Panc1 (cell line): ENCODE results near the gene TXNDC16.

Experiments
- CTCF ChIP-seq: fragments of 450-650 bp; IDR thresholded peaks from 2 replicates; pipeline ENCODE4 v1.5.1; 2017; ENCODE audit warnings: mild to moderate bottlenecking
- POLR2AphosphoS5 ChIP-seq: IDR thresholded peaks from 2 replicates; pipeline ENCODE4 v1.6.1; 2012; ENCODE audit warnings: mild to moderate bottlenecking, low read depth, low read length, moderate library complexity
- REST ChIP-seq, 2 experiments: IDR thresholded peaks; 2 replicates each; pipeline ENCODE4 v1.6.1; 2011 to 2012; ENCODE audit warnings: low read depth in 2 of 2, control low read depth in 1 of 2, low read length in 1 of 2, mild to moderate bottlenecking in 1 of 2, moderate library complexity in 1 of 2; ENCODE audit not compliant: insufficient read depth in 1 of 2
- SIN3A ChIP-seq: IDR thresholded peaks from 2 replicates; pipeline ENCODE4 v1.6.1; 2012; ENCODE audit warnings: low read depth, mild to moderate bottlenecking, low read length, moderate library complexity, borderline replicate concordance; ENCODE audit not compliant: insufficient read depth
- TCF7L2 ChIP-seq: IDR thresholded peaks from 2 replicates; pipeline ENCODE4 v1.6.1; 2011; ENCODE audit warnings: mild to moderate bottlenecking, low read depth, low read length, inconsistent platforms

- no peak for TF ChIP-seq REST (IDR thresholded peaks at IDR 0.05; ENCODE audit: insufficient read depth in 1 of 2, low read depth in 2 of 2, low read length in 1 of 2)
- TF ChIP-seq POLR2AphosphoS5, result no peak
- TF ChIP-seq CTCF, result no peak
- no peak for TF ChIP-seq TCF7L2
- TF ChIP-seq SIN3A, result no peak
These were observed 147.0 kb downstream of the TXNDC16 start for GRCh38 chr14:52405314-52405713.
